ENCODE data around the gene KNG1.

Gene KNG1

GRCh38 chr3:186782542-186783057, 65.4 kb downstream of the KNG1 start:
- no peak for DNase-seq

DNA sequence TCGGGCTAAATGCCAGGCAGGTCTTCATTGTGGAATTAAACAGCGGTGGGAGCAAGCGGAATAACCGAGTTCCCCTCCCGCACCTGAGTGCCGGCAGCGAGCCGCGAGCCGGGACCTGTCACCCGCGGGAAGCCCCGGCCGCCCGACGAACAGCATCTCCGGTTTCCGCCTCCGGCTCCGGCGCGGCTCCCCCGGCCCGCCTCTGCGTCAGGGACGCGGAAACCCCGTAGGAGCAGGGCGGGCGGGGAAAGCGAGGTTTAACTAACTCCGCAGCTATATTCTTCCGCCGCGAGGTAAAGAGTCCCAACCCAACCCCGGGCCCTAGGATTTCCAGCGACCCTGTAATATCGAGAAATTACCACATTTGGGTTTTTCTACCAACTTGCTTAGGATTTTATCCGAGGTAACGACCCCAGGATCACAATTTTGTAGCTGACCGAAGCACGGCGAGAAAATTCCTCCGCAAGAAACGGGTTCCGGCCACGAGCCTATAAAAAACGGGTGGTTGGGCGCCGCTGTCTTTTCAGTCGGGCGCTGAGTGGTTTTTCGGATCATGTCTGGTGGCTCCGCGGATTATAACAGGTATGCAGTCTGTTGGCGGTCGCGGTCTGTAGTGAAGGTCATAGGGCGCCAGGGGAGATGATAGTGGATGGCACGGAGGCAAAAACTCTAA, 66.0 kb downstream of the KNG1 start, which contains the start of gene EIF4A2:
Gene EIF4A2, plus strand, starts transcription at position 520 of the 673 bp plus-strand sequence. Its CDS starts 34 bp downstream, at position 554.
- DNase-seq, result peak; percentile 93

DNA sequence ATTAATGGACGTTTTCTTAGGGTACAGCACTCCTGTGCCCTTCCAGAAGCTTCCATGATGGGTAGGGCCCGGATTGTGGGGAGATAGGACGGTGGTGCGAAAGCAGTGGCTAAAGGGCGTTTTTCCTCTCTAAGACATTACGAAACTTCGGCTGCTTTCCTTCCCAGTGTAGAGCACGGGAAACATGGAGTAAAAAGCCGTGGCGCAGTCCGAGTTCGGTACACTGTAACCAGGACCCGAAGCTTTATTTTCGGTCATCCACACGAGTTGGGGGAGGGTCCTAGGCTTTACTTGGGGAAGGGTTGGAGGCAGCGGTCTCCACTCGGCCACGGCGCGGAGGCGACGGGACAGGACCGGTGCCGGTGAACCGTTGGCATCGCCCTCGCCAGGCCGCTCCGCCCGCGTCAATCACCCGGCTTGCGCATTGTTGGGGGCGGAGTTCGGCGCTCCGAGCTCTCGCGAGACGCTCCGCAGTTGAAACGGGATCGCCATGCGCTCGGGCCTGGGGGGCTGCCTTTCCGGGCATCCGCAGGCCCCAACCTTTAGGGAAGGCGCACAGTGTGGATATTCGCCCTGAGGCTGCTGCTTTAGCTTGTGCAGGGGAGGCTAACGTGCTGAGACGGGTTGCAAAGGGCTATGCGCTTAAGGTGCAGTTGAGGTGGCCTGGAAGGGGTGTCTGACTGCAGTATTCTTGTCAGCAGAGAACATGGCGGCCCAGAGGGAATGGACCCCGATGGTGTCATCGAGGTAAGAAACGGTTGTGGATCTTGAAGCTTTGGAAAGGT, 66.8 kb downstream of the KNG1 start:
- peak; percentile 82 for DNase-seq

- DNase-seq, result peak; percentile 32
Observed at GRCh38 chr3:186784820-186785494, 67.8 kb downstream of the KNG1 start.

GRCh38 chr3:186785495-186786018, 68.4 kb downstream of the KNG1 start:
- DNase-seq, result no peak

DNA sequence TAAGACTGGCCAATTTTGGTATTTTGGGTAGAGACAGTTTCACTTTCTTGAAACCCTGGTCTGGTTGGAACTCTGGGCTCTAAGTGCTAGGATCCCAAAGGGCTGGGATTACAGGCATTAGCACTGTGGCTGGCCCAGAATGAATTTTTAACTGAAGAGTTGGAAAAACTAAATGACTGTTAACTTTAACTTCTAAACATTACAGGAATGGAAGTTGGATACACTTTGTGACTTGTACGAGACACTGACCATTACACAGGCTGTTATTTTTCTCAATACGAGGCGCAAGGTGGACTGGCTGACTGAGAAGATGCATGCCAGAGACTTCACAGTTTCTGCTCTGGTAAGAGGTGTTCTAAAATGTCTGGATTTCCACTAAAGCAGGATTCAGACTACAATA, 69.8 kb downstream of the KNG1 start:
- DNase-seq, result no peak

DNA sequence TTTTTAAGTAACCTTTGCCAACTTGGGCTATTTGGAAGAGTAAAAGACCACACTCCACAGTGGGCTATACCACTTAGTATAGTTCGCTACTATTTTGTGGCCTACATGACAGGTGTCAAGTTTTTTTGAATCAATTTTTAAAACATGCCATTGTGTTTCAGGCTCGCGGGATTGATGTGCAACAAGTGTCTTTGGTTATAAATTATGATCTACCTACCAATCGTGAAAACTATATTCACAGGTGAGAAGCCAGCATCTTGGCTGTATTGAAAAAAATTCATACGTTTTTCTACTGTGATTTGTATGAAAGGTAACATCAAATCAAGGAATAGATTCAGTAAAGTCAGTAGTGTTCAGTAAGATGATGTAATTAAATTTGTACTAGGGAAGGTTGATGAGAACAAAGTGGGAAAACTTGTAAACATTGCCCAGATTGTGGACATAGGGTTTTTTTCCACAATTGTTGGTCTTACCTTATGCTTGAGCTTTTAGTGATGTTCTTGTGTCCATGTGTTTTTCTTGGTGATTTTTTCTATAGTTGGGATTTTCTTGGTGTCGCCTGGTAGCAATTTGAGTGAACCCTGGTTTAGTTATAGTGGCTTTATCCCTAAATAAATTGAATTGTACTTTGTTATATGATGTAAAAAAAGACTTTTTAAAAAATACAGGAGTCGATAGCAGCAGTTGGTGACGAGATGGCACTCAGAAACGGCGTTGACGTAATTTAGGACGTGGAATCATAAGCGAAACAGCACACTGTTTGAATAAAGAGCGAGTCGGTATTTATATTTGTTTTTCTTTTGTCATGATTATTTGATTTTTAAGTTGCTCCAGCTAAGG, 70.7 kb downstream of the KNG1 start:
- no peak for DNase-seq

DNA sequence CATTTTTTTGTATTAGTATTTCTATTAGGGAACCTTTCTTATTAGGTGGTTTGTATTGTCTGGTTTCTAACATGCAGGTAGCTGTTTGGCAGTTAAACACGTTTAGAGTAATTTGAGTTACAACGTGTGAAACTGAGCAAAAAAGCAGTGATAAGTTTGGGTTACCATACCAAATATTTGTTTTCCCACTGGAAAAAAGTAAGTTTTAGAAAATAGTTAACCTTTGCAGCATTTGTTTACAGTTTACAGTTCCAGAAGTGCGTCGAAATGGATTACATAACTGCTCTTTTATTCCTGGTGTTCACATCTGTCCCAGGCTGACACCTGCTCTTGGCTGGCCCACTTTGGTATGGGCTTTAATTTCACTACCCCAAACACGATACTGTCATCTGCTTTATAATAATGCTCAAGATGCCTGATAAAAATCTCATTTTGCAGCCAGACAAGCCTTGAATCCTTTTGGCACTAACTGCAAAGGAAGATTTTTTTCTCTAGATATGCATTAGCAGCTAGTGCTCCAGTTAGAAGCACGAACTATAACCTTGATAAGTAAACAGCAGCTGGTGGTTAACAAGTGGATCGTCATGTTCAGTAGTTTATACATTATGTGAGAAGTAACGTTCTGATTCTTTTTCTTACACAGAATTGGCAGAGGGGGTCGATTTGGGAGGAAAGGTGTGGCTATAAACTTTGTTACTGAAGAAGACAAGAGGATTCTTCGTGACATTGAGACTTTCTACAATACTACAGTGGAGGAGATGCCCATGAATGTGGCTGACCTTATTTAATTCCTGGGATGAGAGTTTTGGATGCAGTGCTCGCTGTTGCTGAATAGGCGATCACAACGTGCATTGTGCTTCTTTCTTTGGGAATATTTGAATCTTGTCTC, 71.6 kb downstream of the KNG1 start:
- DNase-seq, result no peak

GRCh38 chr3:186789554-186790260, 72.5 kb downstream of the KNG1 start:
- no peak for DNase-seq

GRCh38 chr3:186790261-186790981, 73.3 kb downstream of the KNG1 start:
- DNase-seq, result peak; percentile 50

Measured in stimulated activated CD4-positive, alpha-beta T cell treated with anti-CD3 and anti-CD28 coated beads, Interleukin-15, amount 100 ng/mL, for 24 hours (primary cell).